Epithelial cell of prostate (primary cell): Measurements from ENCODE around the gene FBXO21.
"Not testable (repeated sequence)": the region's sequence is repeated elsewhere in the genome, so short reads cannot be mapped to it uniquely, and the experiment has no call there.

Experiments
- DNase-seq: peaks from one replicate; pipeline ENCODE4 v3.0.0-alpha.2; 2011; ENCODE audit warnings: low read depth, low spot score
- H3K27ac ChIP-seq: fragments of 450-650 bp; 2 replicates; pipeline ENCODE4 v1.5.1; 2017; ENCODE audit warnings: mild to moderate bottlenecking

FBXO21 gene

DNA sequence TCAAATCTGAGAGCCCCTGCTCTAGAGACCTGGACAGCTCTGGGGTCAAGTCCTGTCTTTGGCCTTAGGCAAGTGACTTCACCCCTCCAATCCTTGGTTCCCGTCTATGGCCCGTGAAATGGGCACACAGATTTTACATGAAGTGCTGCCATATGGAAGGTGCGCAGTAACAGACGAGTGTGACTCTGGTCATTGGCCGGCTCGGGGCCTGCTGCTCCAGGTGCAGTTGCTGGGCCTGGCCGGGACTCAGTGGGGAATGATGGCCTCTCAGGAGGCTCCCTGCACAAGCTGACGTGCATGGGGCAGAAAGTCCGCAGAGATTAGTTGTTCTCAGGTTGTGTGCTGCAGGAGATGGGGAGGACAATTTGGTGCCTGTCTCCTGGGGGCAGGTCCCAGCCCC is 77.0 kb downstream of the FBXO21 start:
- no peak overlapping the region for H3K27ac ChIP-seq
- no peak for DNase-seq

DNA sequence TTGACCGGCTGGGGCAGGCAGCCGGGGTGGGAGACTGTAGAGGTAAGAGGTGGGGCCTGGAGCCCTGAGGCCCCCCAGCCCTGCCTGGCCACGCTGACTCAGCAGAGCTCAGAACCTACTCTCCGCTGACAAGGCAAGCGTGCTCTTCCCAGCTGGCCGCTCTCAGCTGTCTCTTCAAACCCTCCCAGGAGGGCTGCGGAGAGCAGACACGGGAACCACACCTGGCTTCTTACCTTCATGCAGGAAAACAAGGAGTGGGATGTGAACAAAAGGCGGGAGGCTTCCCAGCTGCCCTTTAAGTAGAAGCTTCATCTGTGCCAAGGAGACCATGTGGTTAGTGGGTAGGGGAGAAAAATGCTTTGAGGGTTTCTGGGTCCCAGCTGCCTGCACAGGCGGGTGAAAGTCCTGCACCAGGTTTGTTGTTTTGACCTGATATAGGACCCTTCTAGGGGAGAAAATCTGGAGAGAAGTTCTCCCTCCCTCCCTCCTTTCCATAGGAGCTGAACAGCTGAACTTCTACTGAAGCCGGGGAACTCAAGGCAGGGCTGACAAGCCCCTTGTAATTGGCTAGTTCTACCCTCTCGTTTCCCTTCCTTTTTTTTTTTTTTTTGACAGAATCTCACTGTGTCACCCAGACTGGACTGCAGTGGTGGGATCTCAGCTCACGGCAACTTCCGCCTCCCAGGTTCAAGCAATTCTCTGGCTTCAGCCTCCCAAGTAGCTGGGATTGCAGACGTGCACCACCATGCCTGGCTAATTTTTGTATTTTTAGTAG is 78.3 kb downstream of the FBXO21 start:
- DNase-seq: no peak
- no peak overlapping the region for H3K27ac ChIP-seq

DNA sequence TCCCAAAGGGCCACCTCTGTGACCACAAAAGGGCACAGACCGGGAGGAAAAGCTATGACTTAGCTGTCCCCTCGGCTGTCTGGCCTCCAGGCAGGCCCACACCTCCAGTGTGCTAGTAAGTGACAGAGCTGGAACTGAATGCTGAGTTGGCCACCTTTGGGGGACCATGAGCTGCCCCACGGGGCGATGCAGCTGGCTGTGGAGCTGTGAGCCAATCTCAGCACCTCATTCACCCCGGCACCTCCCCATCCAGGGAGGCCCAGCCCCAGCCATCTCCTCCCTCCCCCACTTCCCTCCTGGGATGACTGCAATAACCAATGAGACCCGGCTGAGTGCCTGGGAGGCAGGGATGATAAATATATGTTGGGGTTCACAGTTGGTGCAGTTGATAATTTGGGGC is 78.9 kb downstream of the FBXO21 start:
- no peak overlapping the region for H3K27ac ChIP-seq
- no peak for DNase-seq

DNA sequence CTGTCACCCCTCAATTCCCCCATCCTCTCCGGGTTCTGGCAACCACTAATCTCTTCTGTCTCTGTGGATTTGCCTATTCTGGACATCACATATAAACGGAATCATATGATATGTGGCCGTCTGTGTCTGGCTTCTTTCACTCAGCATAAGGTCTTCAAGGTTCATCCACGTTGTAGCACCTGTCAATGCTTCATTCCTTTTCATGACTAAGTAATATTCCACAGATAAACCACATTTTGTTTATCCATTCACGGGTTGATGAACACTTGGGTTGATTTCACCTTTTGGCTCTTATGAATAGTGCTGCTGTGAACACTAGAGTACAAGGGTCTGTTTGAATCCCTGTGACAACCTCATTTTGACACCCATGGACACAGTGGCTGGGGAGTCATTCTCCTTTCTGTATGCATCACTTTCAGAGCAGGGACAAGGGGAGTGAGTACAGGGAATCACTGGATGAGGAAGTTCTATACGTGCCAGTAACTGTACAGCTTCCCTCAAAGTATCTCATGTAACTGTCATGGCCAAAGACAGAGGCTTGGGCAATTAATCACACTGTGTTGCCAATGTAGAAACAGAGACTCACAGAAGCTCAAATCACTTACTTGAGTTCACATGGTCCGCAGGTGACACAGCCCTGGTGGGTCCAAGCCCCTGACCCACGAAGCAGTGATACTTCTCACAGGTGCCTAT is 80.2 kb downstream of the FBXO21 start:
- DNase-seq: no peak
- no peak overlapping the region for H3K27ac ChIP-seq

DNA sequence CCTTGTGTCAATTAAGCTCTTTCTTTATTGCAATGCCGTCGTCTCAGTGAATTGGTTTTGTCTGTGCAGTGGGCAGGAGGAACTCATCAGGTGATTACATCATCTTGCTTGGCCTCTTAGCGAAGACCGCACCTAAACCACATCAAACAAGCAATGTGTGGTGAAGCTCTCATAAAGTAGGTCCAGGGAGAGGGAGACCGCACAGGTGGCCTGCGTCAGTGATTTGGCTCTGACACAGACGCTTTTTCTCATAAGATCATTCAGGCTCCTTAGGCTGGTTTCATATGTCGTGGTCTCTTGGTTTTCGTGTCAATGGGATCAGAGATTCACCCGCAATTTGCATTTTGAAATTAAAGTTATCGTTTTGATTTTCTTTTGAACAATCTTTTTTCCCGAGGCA is 84.4 kb downstream of the FBXO21 start:
- peak; percentile 94 for DNase-seq
- no peak overlapping the region for H3K27ac ChIP-seq

DNA sequence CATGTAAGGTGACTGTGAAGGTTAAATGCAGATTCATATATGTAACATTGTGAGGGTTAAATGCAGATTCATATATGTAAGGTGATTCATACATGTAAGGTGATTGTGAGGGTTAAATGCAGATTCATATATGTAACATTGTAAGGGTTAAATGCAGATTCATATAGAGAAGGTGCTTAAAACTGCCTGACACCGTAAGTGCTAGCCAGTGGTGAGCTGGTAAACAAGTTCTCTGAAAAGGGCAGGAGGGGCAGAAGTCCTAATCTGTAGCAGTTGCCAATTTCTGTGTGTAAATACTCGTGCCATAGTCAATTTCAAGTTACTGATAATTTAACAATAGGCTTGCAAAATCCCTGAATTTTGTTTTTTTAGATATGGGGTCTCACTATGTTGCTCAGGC is 86.3 kb downstream of the FBXO21 start:
- H3K27ac ChIP-seq, DNase-seq: not testable (repeated sequence)

DNA sequence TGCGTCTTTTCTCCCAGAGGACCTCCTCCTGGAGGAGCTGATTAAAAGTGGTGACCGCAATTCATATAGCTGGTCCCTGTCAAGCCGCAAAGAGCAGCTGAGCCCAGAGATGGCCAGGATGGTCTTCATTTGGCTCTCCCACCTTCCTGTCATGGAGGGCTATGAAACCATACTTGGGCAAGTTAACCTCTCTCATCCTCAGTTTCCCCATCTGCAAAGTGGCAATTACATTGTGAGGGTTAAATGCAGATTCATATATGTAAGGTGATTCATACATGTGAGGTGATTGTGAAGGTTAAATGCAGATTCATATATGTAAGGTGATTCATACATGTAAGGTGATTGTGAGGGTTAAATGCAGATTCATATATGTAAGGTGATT is 87.5 kb downstream of the FBXO21 start:
- H3K27ac ChIP-seq: no peak overlapping the region
- DNase-seq: no peak

DNA sequence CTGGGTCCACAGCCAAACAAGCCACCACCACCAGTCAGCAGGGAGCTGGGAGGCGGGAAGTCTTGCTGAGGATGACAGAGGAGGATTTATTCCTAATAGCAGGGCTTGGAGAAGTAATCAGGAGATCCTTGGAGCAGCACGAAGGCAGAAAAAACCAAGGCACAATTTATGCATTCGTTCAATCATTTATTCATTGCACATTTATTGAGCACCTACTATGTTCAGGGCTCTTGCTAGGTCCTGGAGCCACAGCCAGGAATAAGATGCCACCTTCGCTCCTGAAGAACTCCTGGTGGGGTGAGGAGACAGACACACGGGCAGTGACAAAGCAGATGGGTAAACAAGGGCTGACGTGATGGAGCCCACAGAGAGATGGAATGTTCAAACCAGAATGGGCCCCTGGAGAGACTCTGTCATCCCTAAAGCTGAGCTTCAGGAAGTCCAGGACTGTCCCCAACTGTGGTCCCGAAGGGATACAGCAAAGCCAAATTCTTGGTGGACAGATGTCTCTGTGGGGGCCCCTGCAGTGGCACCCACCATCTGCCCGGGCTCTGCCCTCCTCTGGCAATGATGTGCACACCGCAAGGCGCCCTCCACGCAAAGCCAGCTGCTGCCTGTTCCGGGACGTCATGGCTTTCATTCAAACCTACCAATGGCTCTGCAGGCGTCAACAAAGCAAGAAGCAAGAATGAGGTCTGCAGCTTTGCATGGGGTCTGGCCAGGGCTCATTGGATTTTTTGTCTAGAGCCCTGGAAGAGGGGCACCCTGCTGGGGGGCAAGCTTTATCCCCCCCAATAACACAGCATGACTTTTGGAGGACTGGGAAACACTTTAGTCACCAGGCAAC is 88.1 kb downstream of the FBXO21 start:
- H3K27ac ChIP-seq: no peak overlapping the region
- no peak for DNase-seq

DNA sequence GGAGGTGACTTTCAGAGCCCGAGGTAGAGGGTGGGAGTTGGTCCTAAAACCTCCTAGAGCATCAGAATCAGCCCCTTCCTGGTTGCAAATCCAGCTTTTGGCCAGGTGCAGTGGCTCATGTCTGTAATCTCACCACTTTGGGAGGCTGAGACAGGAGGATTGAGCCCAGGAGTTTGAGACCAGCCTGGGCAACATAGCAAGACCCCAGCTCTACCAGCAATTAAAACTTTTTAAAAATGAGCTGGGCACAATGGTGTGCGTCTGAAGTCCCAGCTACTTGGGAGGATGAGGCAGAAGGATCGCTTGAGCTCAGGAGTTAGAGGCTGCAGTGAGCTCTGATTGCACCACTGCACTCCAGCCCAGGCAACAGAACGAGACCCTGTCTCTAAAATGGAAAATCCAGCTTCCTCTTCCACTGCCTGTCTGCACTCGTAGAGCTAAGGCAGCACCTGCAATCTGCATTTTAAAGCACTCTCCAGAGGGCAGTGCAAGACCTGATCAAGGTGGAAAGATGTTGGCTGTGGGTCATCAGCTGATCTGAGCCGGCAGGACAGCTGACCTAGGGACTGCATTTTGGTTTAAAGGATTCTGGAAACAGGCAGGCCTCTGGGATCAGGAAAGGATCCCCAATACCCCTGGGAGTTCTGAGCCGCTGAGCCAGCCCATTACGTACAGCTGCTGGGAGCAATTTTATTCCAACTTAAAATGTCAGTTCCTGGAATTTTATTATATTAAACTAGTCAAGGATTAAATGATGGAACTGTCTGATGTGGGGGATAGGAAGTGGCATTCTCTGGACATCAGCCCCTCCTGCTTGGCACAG is 89.2 kb downstream of the FBXO21 start:
- no peak for DNase-seq
- no peak overlapping the region for H3K27ac ChIP-seq

DNA sequence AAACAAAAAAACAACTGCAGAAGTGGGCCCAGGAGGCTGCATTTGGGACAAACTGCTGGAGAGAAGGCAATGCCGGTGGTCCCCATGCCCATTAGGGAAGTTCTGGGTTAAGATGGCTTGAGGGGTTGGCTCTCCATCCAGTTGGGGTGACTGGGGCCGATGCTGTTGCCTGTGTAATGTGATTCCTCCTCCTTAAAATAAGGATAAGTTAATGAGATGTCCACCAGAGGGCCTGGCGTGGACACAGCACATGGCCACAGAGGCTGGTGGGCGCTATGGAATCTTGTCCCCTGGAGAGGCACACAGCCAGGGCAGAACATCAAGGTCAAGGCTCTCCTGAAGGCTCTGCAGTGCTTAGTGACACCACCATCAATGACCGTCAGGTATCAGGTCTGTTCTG is 90.0 kb downstream of the FBXO21 start:
- DNase-seq: no peak
- no peak overlapping the region for H3K27ac ChIP-seq

DNA sequence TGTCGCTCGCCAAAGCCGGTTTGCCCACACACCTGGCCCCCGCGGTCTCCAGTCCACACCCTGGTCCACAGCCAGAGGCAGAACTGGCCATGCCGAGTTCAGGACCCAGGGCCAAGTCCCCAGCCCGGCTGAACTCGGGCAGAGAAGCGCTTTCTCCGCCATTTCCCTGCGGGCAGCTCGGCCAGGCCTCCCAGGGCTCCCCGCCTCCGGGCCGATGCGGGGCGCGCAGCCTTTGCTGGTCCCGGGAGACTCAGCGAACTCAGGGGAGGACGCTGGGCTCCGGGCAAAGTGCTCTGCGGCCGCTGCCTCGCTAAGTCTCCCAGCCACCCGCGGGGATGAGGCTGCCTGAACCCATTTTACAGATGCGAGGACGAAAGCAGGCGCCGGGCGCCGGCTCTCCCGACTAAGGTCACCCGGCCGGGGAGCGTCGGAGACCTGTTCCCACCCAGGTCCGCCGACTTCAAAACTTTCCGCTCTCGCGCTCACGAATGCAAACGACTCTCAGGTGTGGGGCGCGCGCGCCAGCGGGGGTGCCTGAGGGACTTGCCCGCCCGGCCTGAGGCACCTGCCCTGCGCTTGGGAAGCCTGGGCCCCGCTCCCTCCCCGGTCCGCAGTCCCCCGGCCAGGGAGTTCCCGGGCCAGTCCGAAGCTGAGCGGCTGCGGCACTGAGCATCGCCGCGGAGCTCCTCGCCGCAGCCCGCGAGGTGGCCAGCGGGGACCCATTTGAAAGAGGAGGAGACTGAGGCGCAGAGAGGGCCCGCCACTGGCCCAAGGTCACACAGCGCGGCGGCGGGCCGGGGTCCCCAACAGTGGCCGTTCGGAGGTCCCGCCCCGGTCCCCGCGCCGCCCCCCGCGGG is 91.7 kb downstream of the FBXO21 start:
- no peak for DNase-seq
- H3K27ac ChIP-seq: no peak overlapping the region

DNA sequence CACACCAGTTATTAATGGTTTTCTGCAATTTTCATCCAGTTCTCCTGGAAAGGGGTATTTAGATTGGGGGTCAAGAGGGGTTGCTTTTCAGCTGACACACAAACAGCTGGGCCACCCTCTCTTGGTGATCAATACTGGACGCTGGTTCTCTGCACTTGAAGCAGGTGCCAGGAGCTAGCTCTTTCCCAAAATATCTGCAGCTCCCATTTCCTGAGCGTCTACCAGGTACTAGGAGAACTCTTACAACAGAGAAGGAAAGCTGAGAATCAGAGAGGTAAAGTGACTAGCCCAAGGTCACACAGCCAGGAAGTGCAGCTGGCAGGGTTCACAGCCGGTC is 92.3 kb downstream of the FBXO21 start:
- no peak overlapping the region for H3K27ac ChIP-seq
- no peak for DNase-seq

DNA sequence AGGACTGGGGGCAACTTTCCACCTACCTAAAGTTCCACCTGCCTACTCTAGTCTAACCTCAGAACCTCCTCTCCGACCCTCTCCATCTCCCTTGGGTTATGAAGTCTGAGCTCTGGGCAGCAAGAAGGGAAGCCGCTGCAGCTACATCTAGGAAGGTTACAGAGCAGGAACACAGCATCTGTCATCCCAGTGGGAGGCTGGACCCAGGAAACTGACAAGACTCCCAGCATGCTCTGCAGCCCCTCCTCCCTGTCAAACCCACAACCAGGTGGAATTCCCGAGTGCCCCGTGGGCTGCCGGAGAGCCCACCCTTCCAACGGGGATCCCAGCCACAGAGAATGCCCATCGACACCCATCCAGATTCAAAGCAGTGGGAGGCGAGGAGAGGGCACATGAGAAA is 93.1 kb downstream of the FBXO21 start:
- no peak overlapping the region for H3K27ac ChIP-seq
- no peak for DNase-seq

DNA sequence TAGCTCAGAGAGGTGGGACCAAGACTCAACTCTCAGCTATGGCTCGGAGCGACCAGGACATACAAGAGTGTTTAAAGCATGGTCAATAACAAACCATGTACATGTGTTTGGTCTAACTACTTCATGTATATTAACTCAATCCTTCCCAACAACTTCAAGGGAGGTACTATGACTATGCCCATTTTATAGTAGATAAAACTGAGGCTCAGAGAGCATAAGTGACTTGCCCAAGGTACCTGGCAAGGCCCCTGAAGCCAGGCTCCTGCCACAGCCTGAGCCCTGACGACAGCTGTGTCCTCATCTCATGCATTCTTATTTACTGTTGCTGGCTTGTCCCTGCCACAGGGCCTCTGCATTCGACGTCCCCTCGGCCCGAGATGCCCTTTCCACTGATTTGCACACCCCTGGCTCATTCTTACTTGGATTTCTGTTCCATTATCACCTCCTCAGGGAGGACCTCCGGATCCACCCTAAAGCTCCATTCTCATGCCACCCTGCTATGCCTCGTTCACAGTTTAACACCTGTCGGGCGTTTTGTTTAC is 93.7 kb downstream of the FBXO21 start:
- H3K27ac ChIP-seq: no peak overlapping the region
- no peak for DNase-seq

DNA sequence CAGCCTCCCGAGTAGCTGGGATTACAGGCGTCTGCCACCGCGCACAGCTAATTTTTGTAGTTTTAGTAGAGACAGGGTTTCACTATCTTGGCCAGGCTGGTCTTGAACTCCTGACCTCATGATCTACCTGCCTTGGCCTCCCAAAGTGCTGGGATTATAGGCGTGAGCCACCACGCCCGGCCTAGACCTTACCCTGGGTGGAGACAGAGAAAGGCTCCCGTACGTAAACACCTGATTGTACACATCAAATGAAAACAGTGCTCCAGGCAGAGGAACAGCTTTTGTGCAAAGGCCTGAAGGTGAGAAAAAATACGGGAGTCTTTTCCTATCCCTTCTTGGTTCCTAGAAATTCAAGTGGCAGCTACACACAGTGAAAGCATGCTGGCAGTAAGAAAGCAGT is 95.1 kb downstream of the FBXO21 start:
- DNase-seq, H3K27ac ChIP-seq: not testable (repeated sequence)

DNA sequence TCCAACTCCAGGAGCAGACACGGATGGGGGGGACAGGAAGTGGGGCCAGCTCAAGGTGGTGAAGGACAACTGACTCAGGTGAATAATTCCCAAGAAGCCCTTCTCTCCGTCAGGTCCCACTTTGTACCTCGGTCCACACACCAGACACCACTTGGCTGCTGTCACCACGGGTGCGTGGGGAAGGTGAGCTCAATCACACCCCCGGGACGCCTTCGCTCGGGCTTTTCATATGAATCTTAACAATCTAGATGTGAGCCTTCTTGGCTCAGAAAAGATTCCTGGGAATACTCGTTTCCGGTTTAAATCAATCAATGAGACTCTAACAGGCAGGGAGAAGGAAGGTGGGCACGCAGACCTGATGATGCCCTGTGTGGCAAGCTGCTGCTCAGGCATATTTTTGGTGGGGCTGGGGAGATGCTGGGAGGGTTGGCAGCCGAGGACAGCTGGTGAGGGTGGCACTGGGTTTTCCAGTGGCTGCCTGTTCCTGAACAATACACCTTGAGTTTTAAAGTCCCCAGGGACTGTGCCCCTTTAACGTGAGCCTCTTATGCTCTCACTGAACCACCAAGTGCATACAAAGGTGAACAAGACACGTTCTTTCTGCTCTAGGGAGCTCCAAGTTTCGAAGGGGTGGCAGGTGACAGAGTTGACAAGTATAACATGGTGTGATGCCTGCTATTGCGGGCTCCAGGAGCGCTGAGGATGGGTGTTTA is 96.2 kb downstream of the FBXO21 start:
- no peak overlapping the region for H3K27ac ChIP-seq
- DNase-seq: no peak

DNA sequence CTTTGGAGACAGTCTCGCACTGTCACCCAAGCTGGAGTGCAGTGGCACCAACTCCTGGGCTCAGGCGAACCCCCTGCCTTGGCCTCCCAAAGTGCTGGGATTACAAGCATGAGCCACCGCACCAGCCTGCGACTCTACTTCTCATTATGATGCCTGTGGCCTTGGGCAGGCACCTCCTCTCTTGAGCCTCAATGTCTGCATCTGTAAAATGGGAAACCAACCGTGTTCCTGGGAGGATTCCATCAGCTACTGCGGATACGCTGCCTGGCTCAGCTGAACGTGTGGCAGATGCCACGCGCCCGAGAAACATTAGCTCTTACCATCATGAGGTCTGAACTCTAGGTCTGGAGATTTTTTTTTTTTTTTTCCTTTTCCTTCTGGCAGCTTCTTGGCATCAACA is 96.8 kb downstream of the FBXO21 start:
- DNase-seq: no peak
- H3K27ac ChIP-seq: no peak overlapping the region

DNA sequence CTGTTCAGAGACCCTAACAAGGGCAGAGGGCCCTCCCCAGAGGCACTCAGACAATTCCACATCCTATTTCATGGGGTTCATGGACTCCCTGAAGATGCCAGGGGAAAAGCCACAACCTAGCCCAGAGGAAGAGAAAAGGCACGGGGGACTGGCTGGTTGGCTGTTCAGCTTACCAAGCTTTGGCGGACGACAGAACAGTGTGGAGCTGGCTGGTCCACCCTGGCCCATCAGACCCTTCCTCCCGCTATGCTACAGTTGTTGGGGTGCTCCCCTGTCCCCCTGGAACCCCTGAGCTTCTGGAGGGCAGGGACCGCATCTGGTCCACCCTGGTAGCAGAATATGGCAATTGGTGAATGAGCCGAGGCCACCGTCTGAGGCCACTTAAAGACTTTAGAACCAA is 97.4 kb downstream of the FBXO21 start:
- H3K27ac ChIP-seq: no peak overlapping the region
- no peak for DNase-seq

DNA sequence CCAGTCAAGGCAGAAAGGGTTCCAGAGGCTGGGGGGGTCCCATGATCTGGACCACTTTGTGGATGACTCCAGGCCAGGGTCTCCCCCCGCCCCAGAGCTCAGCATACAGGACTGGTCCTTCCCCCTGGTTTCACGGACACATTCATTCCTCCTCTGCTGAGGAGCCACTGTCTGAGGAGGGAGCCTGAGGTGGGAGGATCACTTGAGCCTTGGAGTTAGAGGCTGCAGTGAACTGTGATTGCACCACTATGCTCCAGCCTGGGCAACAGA is 97.8 kb downstream of the FBXO21 start:
- DNase-seq: no peak
- no peak overlapping the region for H3K27ac ChIP-seq
